Fibroblast of lung (primary cell): ENCODE measurements around the gene PTRH2.

Experiments used
- EZH2 ChIP-seq: IDR thresholded peaks from 2 replicates; pipeline ENCODE4 v1.5.1; 2012; ENCODE audit warnings: low read length, control low read depth, mild to moderate bottlenecking; ENCODE audit errors: missing control alignments
- TF ChIP-seq, protein P1 (sequence below), 2 donors: IDR thresholded peaks in 1 of 2; conservative IDR thresholded peaks in 1 of 2; 1 replicate in 1 of 2; 2 replicates in 1 of 2; pipeline ENCODE4 v1.5.1; 2011 to 2012; ENCODE audit warnings: low read length in 2 of 2, control low read depth in 1 of 2, inconsistent platforms in 1 of 2, low read depth in 1 of 2, mild to moderate bottlenecking in 1 of 2

DNA sequence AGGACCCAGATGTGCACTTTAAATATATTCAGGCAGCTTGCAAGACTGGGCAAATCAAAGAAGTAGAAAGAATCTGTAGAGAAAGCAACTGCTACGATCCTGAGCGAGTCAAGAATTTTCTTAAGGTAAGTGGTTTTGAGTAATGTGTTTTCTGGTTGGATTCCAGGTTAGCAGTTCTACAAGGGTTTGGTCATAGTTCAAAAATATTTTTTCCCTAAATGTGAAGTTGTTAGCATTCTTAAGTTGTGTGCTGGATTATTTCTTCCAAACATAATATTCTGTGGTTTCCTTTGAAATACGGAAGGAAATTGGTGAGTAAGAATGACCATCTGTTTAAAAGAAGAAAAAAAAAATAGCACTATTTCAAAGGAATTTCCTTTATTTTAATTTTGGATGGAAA is 38.4 kb downstream of the PTRH2 start:
- TF ChIP-seq, protein P1, sequence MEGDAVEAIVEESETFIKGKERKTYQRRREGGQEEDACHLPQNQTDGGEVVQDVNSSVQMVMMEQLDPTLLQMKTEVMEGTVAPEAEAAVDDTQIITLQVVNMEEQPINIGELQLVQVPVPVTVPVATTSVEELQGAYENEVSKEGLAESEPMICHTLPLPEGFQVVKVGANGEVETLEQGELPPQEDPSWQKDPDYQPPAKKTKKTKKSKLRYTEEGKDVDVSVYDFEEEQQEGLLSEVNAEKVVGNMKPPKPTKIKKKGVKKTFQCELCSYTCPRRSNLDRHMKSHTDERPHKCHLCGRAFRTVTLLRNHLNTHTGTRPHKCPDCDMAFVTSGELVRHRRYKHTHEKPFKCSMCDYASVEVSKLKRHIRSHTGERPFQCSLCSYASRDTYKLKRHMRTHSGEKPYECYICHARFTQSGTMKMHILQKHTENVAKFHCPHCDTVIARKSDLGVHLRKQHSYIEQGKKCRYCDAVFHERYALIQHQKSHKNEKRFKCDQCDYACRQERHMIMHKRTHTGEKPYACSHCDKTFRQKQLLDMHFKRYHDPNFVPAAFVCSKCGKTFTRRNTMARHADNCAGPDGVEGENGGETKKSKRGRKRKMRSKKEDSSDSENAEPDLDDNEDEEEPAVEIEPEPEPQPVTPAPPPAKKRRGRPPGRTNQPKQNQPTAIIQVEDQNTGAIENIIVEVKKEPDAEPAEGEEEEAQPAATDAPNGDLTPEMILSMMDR (conservative IDR thresholded peaks at IDR 0.05 in 1 of 2, IDR thresholded peaks at IDR 0.05 in 1 of 2; ENCODE audit: low read depth in 1 of 2, low read length in 2 of 2), result no peak
- no peak for TF ChIP-seq EZH2
